Epithelial cell of esophagus (primary cell): ENCODE results near the gene GRIA1.
"Not testable (repeated sequence)": the region's sequence is repeated elsewhere in the genome, so short reads cannot be mapped to it uniquely, and the experiment has no call there.

Experiments
- DNase-seq: peaks from one replicate; pipeline ENCODE4 v3.0.0; 2010; ENCODE audit warnings: low read depth
- H3K4me3 ChIP-seq: 2 replicates; pipeline ENCODE4 v1.5.1; 2011; ENCODE audit warnings: mild to moderate bottlenecking, low read length, control low read depth
- TF ChIP-seq, protein P1 (sequence below): IDR thresholded peaks from 2 replicates; pipeline ENCODE4 v1.5.1; 2011; ENCODE audit warnings: low read depth, mild to moderate bottlenecking, low read length, control low read depth, inconsistent platforms; ENCODE audit not compliant: insufficient read depth; ENCODE audit errors: missing control alignments

The GRIA1 gene

DNA sequence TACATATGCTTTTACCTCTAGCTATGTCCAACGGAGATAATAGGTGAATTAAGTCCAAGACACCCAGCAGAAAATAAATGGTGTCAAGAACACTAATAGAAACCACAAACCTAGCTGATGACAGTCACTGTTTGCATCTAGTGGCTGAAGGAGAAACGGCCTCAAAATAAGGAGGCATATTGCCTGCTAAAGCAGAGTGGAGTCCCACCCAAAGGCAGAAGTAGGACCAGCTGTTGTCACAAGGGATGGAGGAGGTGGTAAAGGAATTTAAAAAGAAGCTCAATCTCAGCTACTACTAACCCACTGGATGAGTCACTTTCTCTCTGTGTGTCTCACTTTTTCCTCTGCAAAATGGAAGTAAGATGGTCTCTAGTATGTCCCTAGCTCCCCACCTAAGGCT is 224.3 kb downstream of the GRIA1 start:
- no peak overlapping the region for H3K4me3 ChIP-seq
- TF ChIP-seq, protein P1, sequence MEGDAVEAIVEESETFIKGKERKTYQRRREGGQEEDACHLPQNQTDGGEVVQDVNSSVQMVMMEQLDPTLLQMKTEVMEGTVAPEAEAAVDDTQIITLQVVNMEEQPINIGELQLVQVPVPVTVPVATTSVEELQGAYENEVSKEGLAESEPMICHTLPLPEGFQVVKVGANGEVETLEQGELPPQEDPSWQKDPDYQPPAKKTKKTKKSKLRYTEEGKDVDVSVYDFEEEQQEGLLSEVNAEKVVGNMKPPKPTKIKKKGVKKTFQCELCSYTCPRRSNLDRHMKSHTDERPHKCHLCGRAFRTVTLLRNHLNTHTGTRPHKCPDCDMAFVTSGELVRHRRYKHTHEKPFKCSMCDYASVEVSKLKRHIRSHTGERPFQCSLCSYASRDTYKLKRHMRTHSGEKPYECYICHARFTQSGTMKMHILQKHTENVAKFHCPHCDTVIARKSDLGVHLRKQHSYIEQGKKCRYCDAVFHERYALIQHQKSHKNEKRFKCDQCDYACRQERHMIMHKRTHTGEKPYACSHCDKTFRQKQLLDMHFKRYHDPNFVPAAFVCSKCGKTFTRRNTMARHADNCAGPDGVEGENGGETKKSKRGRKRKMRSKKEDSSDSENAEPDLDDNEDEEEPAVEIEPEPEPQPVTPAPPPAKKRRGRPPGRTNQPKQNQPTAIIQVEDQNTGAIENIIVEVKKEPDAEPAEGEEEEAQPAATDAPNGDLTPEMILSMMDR, result no peak
- DNase-seq, result no peak

DNA sequence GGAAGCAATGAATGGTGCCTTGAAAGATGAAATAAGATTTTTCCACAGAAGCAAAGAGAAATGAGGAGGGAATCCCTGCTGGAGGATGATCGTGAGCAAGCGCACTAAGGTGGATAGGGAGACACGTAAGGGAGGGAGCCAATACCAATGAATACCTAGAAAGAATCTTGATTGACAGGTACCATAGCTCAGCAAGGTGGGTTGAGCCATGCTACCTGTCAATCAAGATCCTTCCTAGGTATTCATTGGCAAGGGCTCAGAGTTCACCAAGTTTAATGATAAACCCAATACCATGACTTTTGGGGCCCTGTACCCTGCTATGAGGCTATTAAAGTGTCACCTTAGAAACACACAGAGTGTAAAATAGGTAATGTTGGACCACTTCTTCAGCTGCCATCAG is 226.8 kb downstream of the GRIA1 start:
- H3K4me3 ChIP-seq, result no peak overlapping the region
- TF ChIP-seq, protein P1, result no peak
- no peak for DNase-seq

DNA sequence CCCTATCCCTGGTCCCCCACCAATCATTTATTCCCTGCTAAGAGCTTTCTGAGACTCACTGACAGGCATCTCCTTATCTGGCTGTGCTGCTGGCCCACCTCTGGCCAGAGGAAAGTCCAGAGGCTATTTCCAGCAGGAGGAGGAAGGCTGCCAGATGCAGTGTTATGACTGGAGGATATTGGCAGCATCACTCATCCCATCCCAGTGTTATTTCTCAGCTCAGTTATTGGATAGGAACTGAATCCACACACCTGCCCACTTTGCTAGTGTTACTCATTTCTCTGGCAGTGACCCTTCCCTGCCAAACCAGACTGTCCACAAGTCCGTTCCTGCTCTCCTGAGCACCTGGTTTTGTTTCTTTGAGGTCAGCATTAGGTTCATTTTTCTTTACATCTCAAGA is 228.2 kb downstream of the GRIA1 start:
- TF ChIP-seq, protein P1, result no peak
- peak; percentile 65 for DNase-seq
- no peak overlapping the region for H3K4me3 ChIP-seq

DNA sequence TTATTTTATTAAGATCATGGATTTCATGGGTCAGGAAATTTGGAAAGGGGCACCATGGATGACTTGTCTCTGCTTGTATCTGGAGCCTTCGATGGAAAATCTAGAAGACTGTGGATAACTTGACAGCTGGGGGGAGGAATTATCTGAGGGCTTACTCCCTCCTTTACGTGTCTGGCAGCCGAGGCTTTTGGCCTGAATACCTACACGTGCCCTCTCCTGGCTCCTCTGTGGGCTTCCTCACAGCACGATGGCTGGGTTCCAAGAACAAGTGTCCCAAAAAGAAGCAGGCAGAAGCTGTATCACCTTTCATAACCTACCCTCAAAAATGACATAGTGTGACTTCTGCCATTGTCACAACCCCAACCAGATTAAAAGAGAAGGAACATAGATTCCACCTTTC is 228.9 kb downstream of the GRIA1 start:
- H3K4me3 ChIP-seq, result no peak overlapping the region
- no peak for DNase-seq
- TF ChIP-seq, protein P1, result no peak

DNA sequence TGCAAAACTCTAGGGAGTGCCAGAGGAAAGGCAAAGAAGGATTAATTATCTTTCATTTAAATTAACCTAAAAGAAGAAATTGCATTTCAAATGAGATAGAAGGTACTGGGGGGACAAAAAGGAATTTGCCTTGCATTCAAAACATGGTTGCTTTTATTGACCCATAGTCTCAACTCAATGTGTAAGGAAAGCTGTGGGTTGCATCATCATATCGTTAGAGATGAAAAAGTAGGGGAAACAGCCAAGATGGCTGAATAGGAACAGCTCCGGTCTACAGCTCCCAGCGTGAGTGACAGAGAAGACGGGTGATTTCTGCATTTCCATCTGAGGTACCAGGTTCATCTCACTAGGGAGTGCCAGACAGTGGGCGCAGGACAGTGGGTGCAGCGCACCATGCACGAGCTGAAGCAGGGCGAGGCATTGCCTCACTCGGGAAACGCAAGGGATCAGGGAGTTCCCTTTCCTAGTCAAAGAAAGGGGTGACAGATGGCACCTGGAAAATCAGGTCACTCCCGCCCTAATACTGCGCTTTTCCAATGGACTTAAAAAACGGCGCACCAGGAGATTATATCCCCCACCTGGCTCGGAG is 232.6 kb downstream of the GRIA1 start:
- H3K4me3 ChIP-seq, DNase-seq: not testable (repeated sequence)

DNA sequence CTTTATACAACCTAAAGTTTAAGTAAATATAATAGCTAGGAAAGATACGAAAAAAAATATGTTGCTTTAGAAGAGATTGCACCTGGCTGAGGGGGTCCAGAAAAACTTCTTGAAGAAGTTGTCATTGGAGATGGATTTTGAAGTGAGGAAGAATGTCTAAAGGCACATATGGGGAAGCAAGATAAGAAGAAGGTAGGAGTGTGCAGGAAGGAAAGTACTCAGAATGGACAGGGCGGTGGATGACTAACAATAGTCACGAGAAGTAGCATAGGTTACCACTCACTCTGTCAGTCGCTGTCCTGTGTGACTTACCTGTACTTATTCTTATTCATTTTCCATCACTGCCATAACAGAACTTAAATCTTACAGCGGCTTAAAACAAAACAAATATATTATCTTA is 251.6 kb downstream of the GRIA1 start:
- no peak overlapping the region for H3K4me3 ChIP-seq
- TF ChIP-seq, protein P1, result no peak
- no peak for DNase-seq

DNA sequence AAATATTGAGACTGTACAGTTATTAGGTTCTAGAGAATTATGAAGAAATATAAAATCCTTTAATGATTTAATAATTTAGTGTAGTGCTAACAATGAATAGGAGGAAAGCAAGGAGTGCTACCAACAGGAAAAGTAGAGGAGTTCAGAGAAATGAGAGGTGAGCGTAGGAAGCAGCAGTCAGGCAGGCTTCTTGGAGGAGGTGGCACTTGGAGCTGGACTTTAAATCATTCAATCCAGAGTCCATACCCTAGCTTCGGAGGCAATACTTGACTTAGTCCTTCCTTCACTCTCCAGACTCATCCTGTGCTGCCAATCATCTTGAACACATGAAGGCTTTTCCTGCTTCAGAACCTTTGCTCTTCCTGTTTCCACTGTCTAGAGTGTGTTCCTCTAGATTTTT is 254.3 kb downstream of the GRIA1 start:
- TF ChIP-seq, protein P1, result no peak
- DNase-seq, result no peak
- H3K4me3 ChIP-seq, result no peak overlapping the region
